Endothelial cell of umbilical vein (primary cell): ENCODE results near the gene TSPAN5.

ENCODE experiments used
- EZH2 ChIP-seq: IDR thresholded peaks from 2 replicates; pipeline ENCODE4 v1.6.1; 2012; ENCODE audit warnings: borderline replicate concordance, low read depth, mild to moderate bottlenecking, moderate library complexity, low read length, inconsistent platforms; ENCODE audit not compliant: severe bottlenecking
- FOS ChIP-seq: IDR thresholded peaks from 2 replicates; pipeline ENCODE4 v1.6.1; 2011; ENCODE audit warnings: mild to moderate bottlenecking, low read length, moderate library complexity, borderline replicate concordance; ENCODE audit not compliant: insufficient read depth
- GATA2 ChIP-seq: IDR thresholded peaks from 2 replicates; pipeline ENCODE4 v1.7.0; 2011; ENCODE audit warnings: low read depth, mild to moderate bottlenecking, moderate library complexity, mixed read lengths, low read length; ENCODE audit not compliant: insufficient read length, insufficient read depth
- JUN ChIP-seq: IDR thresholded peaks from 2 replicates; pipeline ENCODE4 v1.6.1; 2011; ENCODE audit warnings: borderline replicate concordance, low read depth; ENCODE audit not compliant: insufficient read length, insufficient read depth
- MAX ChIP-seq: IDR thresholded peaks from 2 replicates; pipeline ENCODE4 v1.6.1; 2011; ENCODE audit not compliant: insufficient read depth, insufficient read length
- MYC ChIP-seq: IDR thresholded peaks from one replicate; pipeline ENCODE4 v1.6.1; 2011; ENCODE audit warnings: mild to moderate bottlenecking, low read depth, low read length
- POLR2A ChIP-seq: IDR thresholded peaks from 2 replicates; pipeline ENCODE4 v1.6.1; 2012; ENCODE audit warnings: low read depth, mild to moderate bottlenecking, control low read depth, low read length
- POLR2AphosphoS5 ChIP-seq: IDR thresholded peaks from 2 replicates; pipeline ENCODE4 v1.6.1; 2012; ENCODE audit warnings: low read depth, mild to moderate bottlenecking, control low read depth, low read length, moderate library complexity; ENCODE audit not compliant: insufficient read depth
- TF ChIP-seq, protein P1 (sequence below), 2 donors: IDR thresholded peaks; 1 replicate in 1 of 2; 2 replicates in 1 of 2; pipeline ENCODE4 v1.5.1; 2011; ENCODE audit warnings: low read length in 2 of 2, mild to moderate bottlenecking in 2 of 2, moderate library complexity in 2 of 2, control low read depth in 1 of 2, inconsistent platforms in 1 of 2, low read depth in 1 of 2; ENCODE audit not compliant: insufficient read depth in 1 of 2; ENCODE audit errors: extremely low read depth in 1 of 2

- TF ChIP-seq EZH2 (no peak), POLR2AphosphoS5 (no peak), POLR2A (no peak), MAX (no peak), MYC (no peak), JUN (no peak), FOS (no peak), GATA2 (no peak)
- TF ChIP-seq, protein P1, sequence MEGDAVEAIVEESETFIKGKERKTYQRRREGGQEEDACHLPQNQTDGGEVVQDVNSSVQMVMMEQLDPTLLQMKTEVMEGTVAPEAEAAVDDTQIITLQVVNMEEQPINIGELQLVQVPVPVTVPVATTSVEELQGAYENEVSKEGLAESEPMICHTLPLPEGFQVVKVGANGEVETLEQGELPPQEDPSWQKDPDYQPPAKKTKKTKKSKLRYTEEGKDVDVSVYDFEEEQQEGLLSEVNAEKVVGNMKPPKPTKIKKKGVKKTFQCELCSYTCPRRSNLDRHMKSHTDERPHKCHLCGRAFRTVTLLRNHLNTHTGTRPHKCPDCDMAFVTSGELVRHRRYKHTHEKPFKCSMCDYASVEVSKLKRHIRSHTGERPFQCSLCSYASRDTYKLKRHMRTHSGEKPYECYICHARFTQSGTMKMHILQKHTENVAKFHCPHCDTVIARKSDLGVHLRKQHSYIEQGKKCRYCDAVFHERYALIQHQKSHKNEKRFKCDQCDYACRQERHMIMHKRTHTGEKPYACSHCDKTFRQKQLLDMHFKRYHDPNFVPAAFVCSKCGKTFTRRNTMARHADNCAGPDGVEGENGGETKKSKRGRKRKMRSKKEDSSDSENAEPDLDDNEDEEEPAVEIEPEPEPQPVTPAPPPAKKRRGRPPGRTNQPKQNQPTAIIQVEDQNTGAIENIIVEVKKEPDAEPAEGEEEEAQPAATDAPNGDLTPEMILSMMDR (IDR thresholded peaks at IDR 0.05; ENCODE audit: extremely low read depth in 1 of 2, insufficient read depth in 1 of 2, low read depth in 1 of 2, low read length in 2 of 2): no peak
Observed at GRCh38 chr4:98521486-98521885, 136.9 kb downstream of the TSPAN5 start.
